HEK293 (cell line): ENCODE data around the gene RFX4.
"Not testable (repeated sequence)": the region's sequence is repeated elsewhere in the genome, so short reads cannot be mapped to it uniquely, and the experiment has no call there.

Experiments used
- CTCF ChIA-PET: fragments of 350-600 bp; formaldehyde crosslinking; extraction: SDS; loops from one replicate; lab custom pipeline; 2021; ENCODE audit warnings: antibody characterized with exemption; lab: Yijun Ruan, JAX
- POLR2A ChIA-PET: fragments of 300-600 bp; formaldehyde crosslinking; extraction: SDS; loops from one replicate; lab custom pipeline; 2020; ENCODE audit warnings: antibody characterized with exemption, inconsistent platforms; lab: Yijun Ruan, JAX
- H3K27ac ChIP-seq: fragments of 200-500 bp; sonication (Bioruptor generic); 2 replicates; pipeline ENCODE4 v1.5.1; 2014; ENCODE audit warnings: low read depth, low read length, control low read depth, inconsistent platforms; ENCODE audit errors: extremely low read depth
- H3K36me3 ChIP-seq, 2 experiments: fragments of 200-500 bp in 1 of 2; sonication (Bioruptor generic) in 1 of 2; 1 replicate in 1 of 2; 2 replicates in 1 of 2; pipeline ENCODE4 v1.5.1; 2014 to 2017; ENCODE audit warnings: inconsistent platforms in 2 of 2, low read length in 2 of 2; ENCODE audit not compliant: control insufficient read depth in 2 of 2, insufficient read depth in 1 of 2
- H3K4me1 ChIP-seq: fragments of 200-500 bp; sonication (Bioruptor generic); 2 replicates; pipeline ENCODE4 v1.5.1; 2014; ENCODE audit warnings: mild to moderate bottlenecking, low read length, inconsistent platforms; ENCODE audit not compliant: control insufficient read depth, insufficient read depth
- H3K4me3 ChIP-seq: 2 replicates; pipeline ENCODE4 v1.5.1; 2011; ENCODE audit warnings: low read depth, mild to moderate bottlenecking, control low read depth, low read length, moderate library complexity
- H3K9me3 ChIP-seq: fragments of 200-500 bp; sonication (Bioruptor generic); 2 replicates; pipeline ENCODE4 v1.5.1; 2014; ENCODE audit warnings: low read depth, low read length, inconsistent platforms; ENCODE audit not compliant: control insufficient read depth, insufficient read depth
- FEZF1 ChIP-seq: fragments of 450-650 bp; formaldehyde crosslinking; IDR thresholded peaks from 2 replicates; pipeline ENCODE4 v1.5.1; 2016; ENCODE audit warnings: missing biosample characterization, missing genetic modification characterization
- GLIS2 ChIP-seq: fragments of 450-650 bp; formaldehyde crosslinking; IDR thresholded peaks from 2 replicates; pipeline ENCODE4 v1.5.1; 2016; ENCODE audit warnings: missing biosample characterization, missing genetic modification characterization
- OSR2 ChIP-seq: fragments of 450-650 bp; formaldehyde crosslinking; IDR thresholded peaks from 2 replicates; pipeline ENCODE4 v1.5.1; 2016; ENCODE audit warnings: missing biosample characterization, missing genetic modification characterization
- PBX3 ChIP-seq: sonication (generic); formaldehyde crosslinking; IDR thresholded peaks from 2 replicates; pipeline ENCODE4 v1.8.1; 2022; ENCODE audit warnings: mild to moderate bottlenecking, moderate library complexity, missing genetic modification reagents
- SETDB1 ChIP-seq: IDR thresholded peaks from one replicate; pipeline ENCODE4 v1.6.1; 2017; ENCODE audit warnings: mild to moderate bottlenecking, low read length, moderate library complexity, mixed read lengths; ENCODE audit not compliant: insufficient read length
- SP3 ChIP-seq: fragments of 450-650 bp; formaldehyde crosslinking; IDR thresholded peaks from 2 replicates; pipeline ENCODE4 v1.5.1; 2016; ENCODE audit warnings: missing biosample characterization, missing genetic modification characterization
- TSHZ1 ChIP-seq: fragments of 450-650 bp; formaldehyde crosslinking; IDR thresholded peaks from 2 replicates; pipeline ENCODE4 v1.5.1; 2016; ENCODE audit warnings: missing biosample characterization, missing genetic modification characterization, borderline replicate concordance
- YY2 ChIP-seq: fragments of 450-650 bp; formaldehyde crosslinking; IDR thresholded peaks from 2 replicates; pipeline ENCODE4 v1.5.1; 2016; ENCODE audit warnings: missing biosample characterization, missing genetic modification characterization
- ZFHX2 ChIP-seq: fragments of 450-650 bp; formaldehyde crosslinking; conservative IDR thresholded peaks from 2 replicates; pipeline ENCODE4 v1.5.1; 2016; ENCODE audit warnings: missing biosample characterization, missing genetic modification characterization
- ZNF132 ChIP-seq: fragments of 450-650 bp; formaldehyde crosslinking; IDR thresholded peaks from 2 replicates; pipeline ENCODE4 v1.5.1; 2017; ENCODE audit warnings: missing biosample characterization, missing genetic modification characterization, borderline replicate concordance
- ZNF157 ChIP-seq: fragments of 450-650 bp; formaldehyde crosslinking; IDR thresholded peaks from 2 replicates; pipeline ENCODE4 v1.5.1; 2016; ENCODE audit warnings: missing biosample characterization, missing genetic modification characterization
- ZNF221 ChIP-seq: fragments of 450-650 bp; formaldehyde crosslinking; IDR thresholded peaks from 2 replicates; pipeline ENCODE4 v1.5.1; 2017; ENCODE audit warnings: missing biosample characterization, missing genetic modification characterization, borderline replicate concordance
- ZNF239 ChIP-seq: fragments of 450-650 bp; formaldehyde crosslinking; IDR thresholded peaks from 2 replicates; pipeline ENCODE4 v1.5.1; 2016; ENCODE audit warnings: missing biosample characterization, missing genetic modification characterization
- ZNF26 ChIP-seq: fragments of 450-650 bp; formaldehyde crosslinking; IDR thresholded peaks from 2 replicates; pipeline ENCODE4 v1.5.1; 2016; ENCODE audit warnings: missing biosample characterization, missing genetic modification characterization
- ZNF433 ChIP-seq: fragments of 450-650 bp; formaldehyde crosslinking; IDR thresholded peaks from 2 replicates; pipeline ENCODE4 v1.5.1; 2016; ENCODE audit warnings: missing biosample characterization, missing genetic modification characterization, low read depth
- ZNF510 ChIP-seq: fragments of 450-650 bp; formaldehyde crosslinking; IDR thresholded peaks from 2 replicates; pipeline ENCODE4 v1.5.1; 2018; ENCODE audit warnings: mild to moderate bottlenecking, missing genetic modification characterization, missing biosample characterization; ENCODE audit not compliant: insufficient replicate concordance
- ZNF521 ChIP-seq: fragments of 450-650 bp; formaldehyde crosslinking; IDR thresholded peaks from 2 replicates; pipeline ENCODE4 v1.5.1; 2017; ENCODE audit warnings: missing biosample characterization, mild to moderate bottlenecking, missing genetic modification characterization
- ZNF555 ChIP-seq: fragments of 450-650 bp; formaldehyde crosslinking; conservative IDR thresholded peaks from 2 replicates; pipeline ENCODE4 v1.5.1; 2017; ENCODE audit warnings: missing biosample characterization, mild to moderate bottlenecking, missing genetic modification characterization, inconsistent platforms
- ZNF621 ChIP-seq: fragments of 450-650 bp; formaldehyde crosslinking; IDR thresholded peaks from 2 replicates; pipeline ENCODE4 v1.5.1; 2017; ENCODE audit warnings: missing biosample characterization, missing genetic modification characterization
- ZNF626 ChIP-seq: fragments of 450-650 bp; sonication (Bioruptor Pico); formaldehyde crosslinking; IDR thresholded peaks from 2 replicates; pipeline ENCODE4 v1.5.1; 2018; ENCODE audit warnings: missing biosample characterization, missing genetic modification characterization, inconsistent platforms
- ZNF670 ChIP-seq: fragments of 450-650 bp; formaldehyde crosslinking; IDR thresholded peaks from 2 replicates; pipeline ENCODE4 v1.5.1; 2016; ENCODE audit warnings: missing biosample characterization, missing genetic modification characterization, low read depth
- ZNF830 ChIP-seq: fragments of 450-650 bp; IDR thresholded peaks from 2 replicates; pipeline ENCODE4 v1.5.0; 2018; ENCODE audit warnings: missing biosample characterization, missing genetic modification characterization, low read depth, mild to moderate bottlenecking, moderate library complexity

The RFX4 gene

GRCh38 chr12:106602076-106602475 lies 19.3 kb downstream of the RFX4 start (continued):
- TF ChIP-seq ZNF555 (tag by site-specific recombination) (no peak), SETDB1 (no peak), ZNF221 (tag by site-specific recombination) (no peak), ZNF621 (tag by site-specific recombination) (no peak), OSR2 (tag by site-specific recombination) (no peak), SP3 (tag by site-specific recombination) (no peak), ZNF157 (tag by site-specific recombination) (no peak)

- no peaks in the 10 kb centered on the region; the same call in 1 of the 2 replicates for H3K9me3 ChIP-seq
- CTCF ChIA-PET, result no interaction called here
- H3K4me1 ChIP-seq, result no peaks in the 10 kb centered on the region
- H3K4me3 ChIP-seq, result no peak overlapping the region
- TF ChIP-seq GLIS2 (tag by site-specific recombination) (no peak), ZNF433 (tag by site-specific recombination) (no peak), ZNF239 (tag by site-specific recombination) (no peak), FEZF1 (tag by site-specific recombination) (no peak), ZNF26 (tag by site-specific recombination) (no peak), ZNF670 (tag by site-specific recombination) (no peak), ZNF830 (tag by site-specific recombination) (no peak)
- no peak overlapping the region for H3K27ac ChIP-seq
- POLR2A ChIA-PET, result no interaction called here
- H3K36me3 ChIP-seq, result no peaks in the 10 kb centered on the region
These were observed 22.4 kb downstream of the RFX4 start for GRCh38 chr12:106605254-106605653.

- H3K4me1 ChIP-seq, H3K9me3 ChIP-seq, POLR2A ChIA-PET, CTCF ChIA-PET, H3K27ac ChIP-seq, H3K4me3 ChIP-seq, H3K36me3 ChIP-seq: not testable (repeated sequence)
- TF ChIP-seq SETDB1 (peak; percentile 81), ZNF510 (tag by site-specific recombination) (peak; percentile 25), ZNF626 (tag by site-specific recombination) (peak; percentile 65; the same call in 1 of the 2 replicates)
These were observed 37.8 kb downstream of the RFX4 start for GRCh38 chr12:106620588-106620987.

- TF ChIP-seq TSHZ1 (tag by site-specific recombination) (no peak), PBX3 (CRISPR knock-in tag) (no peak), YY2 (tag by site-specific recombination) (no peak), ZNF521 (tag by site-specific recombination) (no peak), ZNF132 (tag by site-specific recombination) (no peak), ZFHX2 (tag by site-specific recombination) (no peak)
- no peaks in the 10 kb centered on the region for H3K9me3 ChIP-seq
- no peaks in the 10 kb centered on the region for H3K36me3 ChIP-seq
- CTCF ChIA-PET, result interaction anchor here (0.7 kb wide), 2 partner anchors 18 to 31 kb away, joined by 3 read pairs; no protein-coding TSS in a partner anchor
- H3K4me1 ChIP-seq, result peaks cover 6% of the 10 kb centered on the region
- POLR2A ChIA-PET, result no interaction called here
- H3K4me3 ChIP-seq, result no peak overlapping the region
- no peak overlapping the region for H3K27ac ChIP-seq
These were observed 43.2 kb downstream of the RFX4 start for GRCh38 chr12:106625976-106626375.
